Measurements from ENCODE around the gene BTN1A1.

GRCh38 chr6:26474439-26474881, 25.6 kb upstream of the BTN1A1 start:
- TF ChIP-seq CTCF (IDR thresholded peaks at IDR 0.05; ENCODE audit: insufficient read depth, low read length, poor library complexity, severe bottlenecking) (no peak), EZH2phosphoT487 (conservative IDR thresholded peaks at IDR 0.05; ENCODE audit: low read length) (no peak)
